Heart left ventricle (tissue), 13 donors: ENCODE measurements around the gene DOCK7.

Source experiments
- CTCF ChIP-seq, 12 donors: fragments of 200-600 bp; sonication (generic) in 4 of 12; IDR thresholded peaks; one replicate each; pipeline versions ENCODE4 v1.5.0 to v1.8.0; 2018 to 2022; ENCODE audit warnings: antibody characterized with exemption in 12 of 12, mild to moderate bottlenecking in 5 of 12
- POLR2A ChIP-seq, 2 donors: fragments of 450-650 bp; IDR thresholded peaks; one replicate each; pipeline ENCODE4 v1.6.1; 2017; ENCODE audit warnings: antibody characterized with exemption in 2 of 2, mild to moderate bottlenecking in 2 of 2, moderate library complexity in 2 of 2
- donor health status: ischemic (EF 13 %, LVEDD 7.1; RV severe dilation, severe dysfunction).
- donor health status: DM: no; HTN: yes; CAD: no.
- donor health status: DM: no; HTN: no; CAD: no.
- donor health status: ischemic (EF 25% LVEDD 6.9; RV normal size, moderate dysfunction).
- donor health status: ischemic (EF 25% LVEDD 5.7; RV mildly dilated, moderate dysfunction).
- donor health status: ischemic (EF 35%, LVEDD 5.7; RV mildly dilated, moderate dysfunction).
- donor health status: nonischemic (EF 11% LVEDD 7.7; RV severe dilation, severe dysfunction).
- donor health status: DM: yes; HTN: yes; CAD: no.
- donor health status: PGD.
- donor health status: ischemic (EF 29% LVEDD 5.4; RV normal size, mild dysfunction).
- donor health status: nonischemic (EF 23%, LVEDD 6.1; RV moderate dilation, normal function).

- TF ChIP-seq CTCF (IDR thresholded peaks at IDR 0.05) (no peak), POLR2A (IDR thresholded peaks at IDR 0.05) (no peak)
These were observed 90.9 kb downstream of the DOCK7 start, which contains the start of gene ANGPTL3 for GRCh38 chr1:62597281-62597680.
